Epithelial cell of esophagus (primary cell): ENCODE results near the gene DAGLA.

Experiments used
- DNase-seq: peaks from one replicate; pipeline ENCODE4 v3.0.0; 2010; ENCODE audit warnings: low read depth
- H3K4me3 ChIP-seq: 2 replicates; pipeline ENCODE4 v1.5.1; 2011; ENCODE audit warnings: mild to moderate bottlenecking, low read length, control low read depth
- CTCF ChIP-seq: IDR thresholded peaks from 2 replicates; pipeline ENCODE4 v1.5.1; 2011; ENCODE audit warnings: low read depth, mild to moderate bottlenecking, low read length, control low read depth, inconsistent platforms; ENCODE audit not compliant: insufficient read depth; ENCODE audit errors: missing control alignments

Gene DAGLA

GRCh38 chr11:61713906-61714305 is 33.7 kb downstream of the DAGLA start:
- no peak overlapping the region for H3K4me3 ChIP-seq
- no peak for TF ChIP-seq CTCF
- DNase-seq, result no peak

- DNase-seq, result no peak
- TF ChIP-seq CTCF, result no peak
These were observed 34.1 kb downstream of the DAGLA start for GRCh38 chr11:61714316-61714715.

DNA sequence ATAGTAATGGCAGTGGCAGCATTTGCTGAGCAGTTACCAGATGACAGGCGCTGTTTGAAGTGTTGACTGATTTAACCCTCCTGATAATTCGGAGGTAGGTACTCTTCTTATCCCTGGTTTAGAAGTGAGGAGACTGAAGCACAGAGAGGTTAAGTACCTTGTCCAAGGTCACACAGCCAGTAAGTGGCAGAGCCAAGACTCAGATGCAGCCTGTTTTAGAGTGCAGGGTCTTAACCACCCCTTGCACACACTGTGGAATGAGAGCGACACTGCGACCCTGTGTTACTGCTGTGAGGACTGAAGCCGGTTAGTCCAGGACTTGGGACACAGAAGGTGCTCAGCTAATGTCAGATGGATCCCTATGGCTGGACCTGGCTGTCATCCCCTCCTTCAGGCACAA is 34.7 kb downstream of the DAGLA start:
- TF ChIP-seq CTCF, result no peak

More at GRCh38 chr11:61714316-61714715, 34.1 kb downstream of the DAGLA start:
- no peak overlapping the region for H3K4me3 ChIP-seq

GRCh38 chr11:61715867-61716266 is 35.7 kb downstream of the DAGLA start:
- H3K4me3 ChIP-seq, result no peak overlapping the region
- no peak for TF ChIP-seq CTCF
- no peak for DNase-seq

More for the DNA sequence above, 34.7 kb downstream of the DAGLA start:
- DNase-seq, result no peak
- no peak overlapping the region for H3K4me3 ChIP-seq

DNA sequence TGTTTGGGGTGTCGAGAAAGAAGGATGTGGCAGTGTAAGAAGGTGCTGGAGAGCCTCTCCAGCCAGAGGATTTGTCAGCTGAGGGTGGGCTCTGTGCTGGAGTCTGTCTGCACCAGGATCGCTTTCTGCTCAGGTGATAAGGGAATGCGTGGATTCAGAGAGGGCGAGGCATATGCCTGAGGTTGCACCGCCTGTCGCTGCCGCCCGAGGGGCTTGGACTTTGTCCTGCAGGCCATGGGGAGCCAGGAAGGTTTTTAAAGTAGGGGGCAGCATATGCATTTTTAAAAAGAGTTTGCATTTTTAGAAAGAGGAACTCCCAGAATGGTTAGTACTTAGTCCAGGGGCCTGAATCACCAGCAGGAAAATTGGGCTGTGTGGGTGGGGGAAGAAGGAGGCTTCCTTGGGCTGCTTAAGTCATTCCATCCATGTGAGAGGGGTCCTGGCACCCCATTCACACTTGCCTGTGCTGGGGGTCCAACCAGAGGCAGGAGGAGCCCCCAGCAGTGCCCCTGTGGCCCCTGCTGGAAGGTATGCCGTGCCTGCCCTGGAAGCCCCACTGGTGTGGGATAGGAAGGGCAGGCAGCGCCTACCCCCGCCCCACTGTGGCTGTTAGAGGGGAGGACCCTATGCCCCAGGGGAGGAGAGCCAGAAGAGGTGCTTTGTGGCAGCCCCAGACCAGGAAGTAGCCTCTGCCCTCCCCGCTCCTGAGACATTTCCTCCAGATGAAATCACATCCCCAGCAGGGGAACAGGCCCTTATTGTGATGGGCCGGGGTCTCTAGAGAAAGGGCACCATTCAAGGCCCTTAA is 36.5 kb downstream of the DAGLA start:
- no peak overlapping the region for H3K4me3 ChIP-seq
- TF ChIP-seq CTCF, result no peak
- DNase-seq, result no peak

GRCh38 chr11:61717286-61718033 is 37.3 kb downstream of the DAGLA start:
- DNase-seq, result no peak
- no peak overlapping the region for H3K4me3 ChIP-seq

More at GRCh38 chr11:61717286-61718033, 37.3 kb downstream of the DAGLA start:
- TF ChIP-seq CTCF, result no peak
